Measurements from ENCODE around the gene ILF3.

- TF ChIP-seq CTCF (IDR thresholded peaks at IDR 0.05; ENCODE audit: insufficient read depth, low read length, poor library complexity, severe bottlenecking) = no peak
- no peak for TF ChIP-seq EZH2phosphoT487 (conservative IDR thresholded peaks at IDR 0.05; ENCODE audit: low read length)
Measured at GRCh38 chr19:10643968-10644259, 10.2 kb upstream of the ILF3 start.
